IPS-20b (cell line): ENCODE results near the gene IL18BP.

Source experiments
- H3K27ac ChIP-seq: one replicate; pipeline ENCODE4 v1.5.1; 2013; ENCODE audit warnings: low read length
- H3K27me3 ChIP-seq: 2 replicates; pipeline ENCODE4 v1.6.1; 2013; ENCODE audit warnings: mild to moderate bottlenecking, low read length, inconsistent platforms; ENCODE audit not compliant: insufficient read depth
- H3K36me3 ChIP-seq: 2 replicates; pipeline ENCODE4 v1.6.1; 2013; ENCODE audit warnings: low read depth, mild to moderate bottlenecking, inconsistent platforms, low read length, moderate library complexity; ENCODE audit not compliant: insufficient read depth
- H3K4me1 ChIP-seq: 2 replicates; pipeline ENCODE4 v1.6.1; 2013; ENCODE audit warnings: mild to moderate bottlenecking, control low read depth, inconsistent platforms, low read length, moderate library complexity; ENCODE audit not compliant: insufficient read depth
- H3K4me3 ChIP-seq: 2 replicates; pipeline ENCODE4 v1.5.1; 2013; ENCODE audit warnings: mild to moderate bottlenecking, low read length, inconsistent platforms
- H3K9ac ChIP-seq: 2 replicates; pipeline ENCODE4 v1.6.1; 2013; ENCODE audit warnings: low read depth, mild to moderate bottlenecking, inconsistent platforms, low read length, moderate library complexity
- H3K9me3 ChIP-seq: 2 replicates; pipeline ENCODE4 v1.6.1; 2013; ENCODE audit warnings: mild to moderate bottlenecking, low read depth, low read length, inconsistent platforms; ENCODE audit not compliant: insufficient read depth

Gene IL18BP

DNA sequence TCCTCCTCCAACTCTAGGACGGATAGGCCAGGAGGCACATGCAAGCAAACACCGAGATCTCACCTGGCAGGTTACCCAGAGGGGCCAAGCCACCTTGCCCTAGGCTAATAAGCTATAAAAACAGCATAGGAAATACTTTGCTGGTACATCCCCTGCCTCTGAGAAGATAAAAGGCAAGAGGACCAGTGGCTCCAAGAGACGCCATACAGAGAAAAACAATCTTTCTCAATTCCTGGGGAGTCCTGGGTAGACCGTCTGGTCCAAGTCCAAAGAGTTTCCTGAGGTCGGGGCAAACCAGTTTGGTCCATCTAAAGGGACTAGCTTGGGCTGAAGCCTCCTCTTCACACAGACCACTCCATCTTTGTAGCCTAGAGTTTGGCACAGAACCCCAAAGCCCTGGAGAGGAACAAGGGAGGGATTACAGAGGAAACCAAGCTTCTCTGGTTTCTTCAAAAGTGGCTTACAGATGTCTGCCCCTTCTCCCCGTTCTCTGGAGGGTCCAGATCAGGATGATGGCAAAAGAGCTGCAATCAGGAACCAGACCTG lies 41.2 kb downstream of the IL18BP start:
- H3K27ac ChIP-seq = peak overlapping the region; percentile 95
- peaks cover 33% of the 10 kb centered on the region for H3K4me1 ChIP-seq
- H3K27me3 ChIP-seq = no peaks in the 10 kb centered on the region
- peak overlapping the region; percentile 92; the same call in 1 of the 2 replicates for H3K9ac ChIP-seq
- H3K9me3 ChIP-seq = no peaks in the 10 kb centered on the region
- peak overlapping the region; percentile 78 for H3K4me3 ChIP-seq
- H3K36me3 ChIP-seq = peaks cover 16% of the 10 kb centered on the region; the same call in 1 of the 2 replicates

DNA sequence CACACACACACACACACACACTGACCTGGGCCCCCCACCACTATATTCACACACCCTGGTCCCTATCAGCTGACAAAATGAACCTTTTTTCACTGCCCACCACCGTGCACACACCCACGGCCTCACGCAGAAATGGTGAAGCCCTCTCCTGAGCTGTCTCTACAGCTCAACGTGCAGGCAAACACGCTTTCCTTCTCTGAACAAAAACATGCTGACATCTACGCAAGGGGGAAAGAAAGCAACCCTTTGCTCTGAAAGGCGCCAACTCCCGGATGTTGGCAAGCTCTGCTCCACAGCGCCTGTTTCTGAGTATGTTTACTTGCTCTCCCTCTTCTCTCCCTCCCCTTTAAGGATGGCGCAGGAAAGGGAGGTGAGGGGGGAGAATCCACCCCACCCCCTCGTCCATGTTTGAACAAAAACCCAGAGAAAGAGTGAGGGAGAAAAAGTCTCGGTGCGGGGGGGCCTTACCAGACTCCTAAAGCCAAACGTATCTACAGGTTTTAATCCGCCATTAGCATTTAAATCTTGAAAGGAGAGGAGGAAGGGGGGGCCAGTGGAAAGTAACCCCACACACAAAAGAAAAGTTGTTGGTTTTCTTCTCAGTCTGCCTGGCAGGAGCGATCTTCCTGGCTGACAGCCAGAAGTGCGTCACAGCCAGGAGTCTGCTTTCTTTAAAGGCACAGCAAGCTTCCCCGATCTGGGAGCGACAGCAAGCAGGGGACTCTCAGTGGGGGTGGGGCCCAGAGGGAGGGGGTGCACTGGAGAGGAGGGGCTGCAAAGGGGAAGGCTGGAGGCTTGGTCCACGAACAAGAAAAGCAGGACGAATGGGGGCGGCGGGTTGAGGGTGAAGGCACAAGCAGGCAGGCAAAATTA lies 42.0 kb downstream of the IL18BP start:
- Histone ChIP-seq H3K36me3 (peaks cover 9% of the 10 kb centered on the region; the same call in 1 of the 2 replicates), H3K27me3 (no peaks in the 10 kb centered on the region), H3K9ac (peak overlapping the region; percentile 92), H3K4me1 (peaks cover 33% of the 10 kb centered on the region), H3K9me3 (no peaks in the 10 kb centered on the region), H3K4me3 (peak overlapping the region; percentile 78), H3K27ac (peak overlapping the region; percentile 95)

GRCh38 chr11:72041364-72042063 lies 42.8 kb downstream of the IL18BP start:
- Histone ChIP-seq H3K4me3 (peak overlapping the region; percentile 78), H3K9ac (peak overlapping the region; percentile 92), H3K9me3 (no peaks in the 10 kb centered on the region), H3K4me1 (peaks cover 33% of the 10 kb centered on the region), H3K27me3 (no peaks in the 10 kb centered on the region), H3K27ac (peak overlapping the region; percentile 95), H3K36me3 (peaks cover 1% of the 10 kb centered on the region; the same call in 1 of the 2 replicates)

GRCh38 chr11:72042064-72042745 lies 43.5 kb downstream of the IL18BP start:
- Histone ChIP-seq H3K4me1 (peaks cover 33% of the 10 kb centered on the region), H3K27me3 (no peaks in the 10 kb centered on the region), H3K9ac (peak overlapping the region; percentile 92), H3K27ac (peak overlapping the region; percentile 95), H3K36me3 (no peaks in the 10 kb centered on the region), H3K9me3 (no peaks in the 10 kb centered on the region), H3K4me3 (peak overlapping the region; percentile 78)

- 0 out of 2 replicates have a peak overlapping the region, but pooled peaks have one; percentile 24 for H3K9ac ChIP-seq
- H3K27ac ChIP-seq = no peak overlapping the region
Measured at GRCh38 chr11:72045849-72046248, 47.1 kb downstream of the IL18BP start.

DNA sequence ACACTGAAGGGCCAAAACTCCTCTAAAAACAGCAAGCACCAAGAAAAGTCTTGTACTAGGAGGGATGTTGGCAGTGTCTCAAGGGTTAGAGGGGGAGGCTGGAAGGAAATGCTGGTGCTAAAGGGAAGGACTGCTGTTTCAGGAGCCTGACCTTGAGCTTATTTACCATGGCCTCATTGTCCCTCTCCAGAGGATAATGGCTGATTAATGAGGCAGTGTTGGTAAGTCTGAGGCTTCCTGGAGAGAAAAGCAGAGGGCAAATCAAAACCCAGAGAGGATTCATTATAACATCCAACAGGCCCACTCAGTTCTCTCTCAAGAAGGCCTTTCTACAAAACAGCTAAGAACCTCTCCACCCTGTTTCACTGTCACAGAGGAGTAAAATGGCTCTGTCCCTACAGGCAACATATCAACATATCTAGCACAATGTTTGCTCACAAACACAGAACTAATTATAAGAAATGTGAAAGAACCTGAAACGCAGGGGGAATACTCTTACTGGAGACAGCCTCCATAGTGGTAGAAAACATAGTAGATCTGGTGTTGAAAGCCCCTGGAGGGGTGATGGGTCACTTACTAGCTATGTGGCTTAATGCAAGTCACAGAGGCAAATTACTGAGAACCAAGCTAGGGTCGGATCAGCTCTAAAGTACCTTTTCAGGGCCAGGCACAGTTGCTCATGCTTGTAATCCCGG lies 50.2 kb downstream of the IL18BP start:
- Histone ChIP-seq H3K4me3 (0 out of 2 replicates have a peak overlapping the region, but pooled peaks have one; percentile 1), H3K4me1 (peaks cover 9% of the 10 kb centered on the region; the same call in 1 of the 2 replicates), H3K27ac (peak overlapping the region; percentile 45), H3K9me3 (no peaks in the 10 kb centered on the region), H3K27me3 (no peaks in the 10 kb centered on the region), H3K36me3 (peaks cover 5% of the 10 kb centered on the region; the same call in 1 of the 2 replicates), H3K9ac (peak overlapping the region; percentile 30; the same call in 1 of the 2 replicates)

More at GRCh38 chr11:72045849-72046248, 47.1 kb downstream of the IL18BP start:
- no peaks in the 10 kb centered on the region for H3K9me3 ChIP-seq
- H3K4me1 ChIP-seq = peaks cover 18% of the 10 kb centered on the region
- no peak overlapping the region for H3K4me3 ChIP-seq
- no peaks in the 10 kb centered on the region for H3K36me3 ChIP-seq
- H3K27me3 ChIP-seq = no peaks in the 10 kb centered on the region
